HG03103 (cell line): ENCODE data around the gene GMPR2.

Experiments used
- ATAC-seq: cut with Tn5 transposase; IDR thresholded peaks from one replicate; pipeline ENCODE4 v1.9.1; 2021; ENCODE audit warnings: low read depth; ENCODE audit not compliant: unreplicated experiment

GMPR2 gene

DNA sequence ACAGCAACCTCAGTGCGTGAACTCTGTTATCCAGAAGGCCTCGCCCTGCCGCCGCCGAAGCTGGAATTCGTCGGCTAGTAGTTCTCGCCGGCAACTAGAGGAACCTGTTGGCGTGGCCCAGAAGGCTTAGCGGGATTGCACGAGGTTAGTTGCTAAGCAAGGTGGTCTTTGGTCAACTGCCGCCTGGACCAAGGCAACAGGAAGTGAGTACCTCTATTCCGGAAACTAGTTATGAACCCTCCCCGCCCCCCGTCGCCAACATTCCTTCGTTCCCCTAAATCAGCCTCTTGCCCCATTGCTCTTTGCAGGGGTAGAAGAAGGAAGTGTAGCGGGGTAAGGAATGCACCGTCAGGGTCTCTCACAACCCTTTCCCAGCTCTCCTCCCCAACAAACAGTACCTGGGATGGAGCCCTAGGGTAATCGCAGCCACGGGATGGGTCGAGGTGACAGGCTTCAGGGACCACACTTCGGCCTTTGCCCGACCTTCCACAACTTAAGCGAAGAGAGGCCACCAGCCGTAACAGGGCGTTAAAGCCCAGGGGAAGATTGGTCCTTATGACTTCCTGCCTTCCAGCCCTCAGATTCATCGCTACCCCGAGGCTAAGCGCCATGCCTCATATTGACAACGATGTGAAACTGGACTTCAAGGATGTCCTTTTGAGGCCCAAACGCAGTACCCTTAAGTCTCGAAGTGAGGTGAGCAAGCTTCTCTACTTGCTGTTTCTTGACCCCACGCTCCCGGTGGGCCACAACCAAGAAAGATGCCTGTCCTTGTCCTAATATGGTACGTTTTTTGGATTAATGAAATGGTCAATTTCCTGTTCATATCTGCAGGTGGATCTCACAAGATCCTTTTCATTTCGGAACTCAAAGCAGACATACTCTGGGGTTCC, at the start of gene GMPR2:
TSS of gene GMPR2 (plus strand) at position 285 of the 893 bp plus-strand sequence. CDS start at position 610, 325 bp downstream.
- peak; percentile 37 for ATAC-seq

DNA sequence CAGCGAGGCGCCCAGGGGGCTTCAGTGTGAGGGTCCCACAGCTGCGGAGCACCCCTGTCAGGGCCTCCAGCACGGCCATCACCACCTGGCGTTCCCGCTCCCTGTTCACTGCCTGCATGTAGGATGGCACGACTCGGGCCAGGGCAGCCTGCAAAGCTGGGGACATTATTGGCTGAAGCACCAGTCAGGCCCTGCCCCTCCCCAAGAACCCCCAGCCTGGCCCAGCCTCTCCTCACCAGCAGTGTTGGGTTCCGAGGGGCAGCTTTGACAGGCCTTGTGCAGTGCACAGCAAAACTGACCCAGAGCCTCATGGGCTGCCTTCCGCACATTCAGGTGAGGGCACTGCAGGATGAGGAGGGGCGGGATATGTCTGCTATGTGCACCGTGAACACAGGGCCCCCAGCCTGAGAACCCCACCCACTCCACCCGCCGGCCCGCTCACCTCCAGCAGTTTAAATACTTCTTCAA, 49.7 kb upstream of the GMPR2 start:
- no peak for ATAC-seq

DNA sequence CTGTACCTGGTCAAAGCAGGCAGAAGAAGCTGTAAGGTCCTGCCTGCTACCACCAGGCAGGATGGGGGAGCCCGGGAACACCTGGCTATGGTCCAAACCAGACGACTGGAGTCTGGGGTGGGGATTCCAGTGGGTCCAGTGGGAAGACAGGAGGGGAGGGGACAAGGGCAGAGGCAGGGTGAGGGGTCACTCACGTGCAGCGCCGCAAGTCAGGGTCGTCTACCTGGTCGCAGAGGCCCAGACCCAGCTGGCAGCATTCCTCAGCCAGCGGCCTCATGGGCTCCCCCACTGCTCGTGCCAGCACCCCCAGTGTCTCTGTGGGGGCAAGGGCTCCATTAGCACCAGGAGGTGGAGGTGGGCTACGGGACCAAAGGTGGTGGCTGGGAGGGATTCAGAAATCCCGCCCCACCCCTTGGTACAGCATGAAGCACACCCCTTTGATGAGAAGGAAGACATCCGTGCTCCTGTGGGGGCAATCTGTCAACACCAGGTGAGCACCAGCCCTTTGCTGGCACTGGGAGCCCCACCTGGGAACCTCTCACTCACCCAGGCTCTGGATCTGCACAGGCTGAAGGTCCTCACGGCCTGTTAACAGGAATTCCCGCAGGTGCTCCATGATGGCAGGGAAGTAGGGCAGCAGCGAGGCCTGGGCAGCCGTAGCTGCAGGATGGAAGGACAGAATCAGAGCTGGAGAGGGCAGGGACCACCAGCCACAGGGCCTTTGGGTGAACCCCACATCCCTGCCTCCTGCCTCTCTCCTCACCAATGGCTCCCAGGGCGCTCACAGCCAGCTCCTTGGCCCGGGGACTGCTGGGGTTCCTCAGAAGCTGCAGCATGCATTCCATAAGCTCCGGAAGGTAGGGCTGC, 48.4 kb upstream of the GMPR2 start:
- ATAC-seq, result no peak

DNA sequence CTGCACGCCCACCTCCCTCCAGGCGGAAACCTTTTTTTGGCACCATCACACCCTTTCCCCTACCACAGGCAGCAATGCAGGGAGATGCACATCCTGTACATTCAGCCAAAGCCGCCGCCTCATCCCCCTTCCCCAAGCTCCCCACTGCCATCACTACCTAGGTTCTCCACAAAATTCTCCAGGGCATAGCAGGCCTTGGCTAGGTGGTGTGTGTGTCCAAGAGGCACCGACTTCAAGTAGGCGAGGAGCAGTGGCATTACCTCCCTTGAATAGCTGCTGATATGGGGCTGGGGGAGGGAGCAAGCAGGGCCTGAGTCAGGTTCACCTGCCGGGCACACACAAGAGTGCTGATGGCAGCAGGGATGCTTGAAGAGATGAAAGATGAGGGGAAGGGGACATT, 47.7 kb upstream of the GMPR2 start:
- no peak for ATAC-seq

DNA sequence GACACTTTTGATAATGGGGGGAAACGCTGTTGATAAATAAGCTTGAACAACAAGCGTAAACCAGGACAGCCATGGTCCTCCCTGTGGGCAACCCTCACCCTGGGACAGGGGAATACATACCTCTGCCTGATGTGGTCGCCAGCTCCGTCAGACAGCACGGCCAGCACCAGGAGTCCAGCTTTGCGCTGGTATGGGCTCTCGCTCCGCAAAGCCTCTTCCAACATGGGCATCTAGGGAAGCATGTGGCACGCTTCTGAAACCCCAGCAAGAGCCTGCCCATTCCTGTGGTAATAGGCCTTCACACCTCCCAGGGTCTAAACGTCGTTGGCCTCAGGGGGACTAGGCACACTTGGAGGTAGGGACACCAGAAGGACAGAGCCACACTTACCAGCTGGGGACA, 47.0 kb upstream of the GMPR2 start:
- no peak for ATAC-seq

DNA sequence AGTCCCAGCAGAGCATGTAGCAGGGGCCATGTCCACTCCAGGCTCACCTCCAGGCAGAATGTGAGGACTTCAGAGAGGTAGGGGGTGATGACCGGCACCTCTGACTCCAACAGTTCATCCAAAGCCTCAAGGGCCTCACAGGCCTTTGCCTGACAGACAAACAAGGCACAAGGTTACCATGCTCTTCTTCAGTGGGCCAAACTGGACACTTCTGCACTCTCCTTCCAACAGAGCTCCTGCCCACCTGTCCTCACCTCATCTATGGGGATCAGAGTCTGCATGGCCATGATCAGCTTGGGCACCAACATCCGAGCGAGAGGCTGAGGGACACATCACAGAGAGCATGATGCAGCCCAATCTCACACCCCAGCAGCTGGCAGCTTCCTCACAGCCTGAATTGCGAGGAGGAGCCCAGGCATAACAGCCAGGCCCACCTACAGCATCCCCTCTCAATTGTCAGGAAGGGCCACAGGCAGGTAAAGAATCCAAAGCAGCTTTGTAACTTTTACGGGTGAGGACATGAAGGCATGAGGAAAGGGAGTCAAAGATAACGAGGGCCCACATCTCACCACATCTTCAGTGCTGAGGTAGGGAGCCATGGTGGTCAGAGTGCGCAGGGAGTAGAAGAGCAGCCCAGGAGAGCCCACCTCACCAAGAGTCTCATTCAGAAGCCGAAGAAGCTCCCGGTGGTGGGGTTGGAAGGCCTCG, 45.7 kb upstream of the GMPR2 start:
- ATAC-seq, result no peak

DNA sequence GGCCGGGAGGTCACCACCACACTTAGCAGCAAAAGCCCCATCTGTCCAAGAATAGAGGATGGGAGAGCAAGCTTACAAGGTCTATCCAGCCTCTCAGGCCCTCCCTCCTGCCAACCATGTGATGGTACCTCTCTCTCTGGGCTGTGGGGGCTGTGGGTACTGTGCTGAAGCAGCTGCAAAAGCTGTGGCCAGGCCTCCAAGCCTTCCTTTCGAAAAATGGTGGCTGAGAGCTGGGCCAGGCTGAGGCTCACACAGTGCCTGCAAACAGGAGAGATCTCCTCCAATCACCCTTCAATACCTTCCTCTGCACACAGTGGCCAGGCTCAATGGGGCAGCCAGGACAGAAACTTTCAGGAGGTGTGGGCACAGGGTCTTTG, 45.2 kb upstream of the GMPR2 start:
- ATAC-seq, result no peak

DNA sequence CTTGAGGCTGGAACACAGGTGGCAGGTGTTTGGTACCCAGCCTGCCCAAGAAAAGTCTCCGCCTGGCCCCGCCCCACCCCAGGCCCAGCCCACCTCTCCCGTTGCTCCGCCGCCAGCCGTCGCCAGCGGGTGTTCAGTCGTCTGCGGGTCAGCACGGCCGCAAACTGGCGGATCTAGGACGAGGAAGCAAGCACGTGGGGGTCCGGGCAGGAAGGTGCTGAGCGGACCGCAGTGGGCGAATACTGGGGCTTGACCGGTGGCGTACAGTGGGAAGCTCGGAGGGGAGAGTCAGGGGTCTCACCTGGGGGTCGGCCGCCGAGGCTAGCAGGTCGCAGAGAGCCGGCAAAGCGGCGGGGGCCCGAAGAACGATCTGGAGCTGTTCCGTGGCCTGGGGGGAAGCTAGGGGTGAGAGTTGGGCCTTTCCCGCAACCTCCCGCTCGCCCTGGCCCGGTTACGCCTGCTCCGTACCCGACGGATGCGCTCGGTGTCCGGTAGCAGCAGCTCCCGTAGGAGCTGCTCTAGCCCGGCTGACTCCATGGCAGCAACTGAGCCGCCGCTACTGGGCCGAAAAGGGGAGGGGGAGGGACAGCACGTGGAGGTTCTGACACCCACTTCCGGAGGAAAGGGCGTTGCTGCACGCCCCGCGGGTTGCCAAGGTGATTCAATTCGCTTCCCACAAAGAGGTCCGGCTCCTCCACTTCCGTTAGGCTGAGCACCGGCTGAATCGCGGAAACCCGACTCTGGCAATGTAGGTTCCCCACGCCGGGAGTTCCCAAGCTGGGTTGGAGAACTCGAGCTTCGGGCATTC, 44.3 kb upstream of the GMPR2 start, which contains the start of gene IPO4:
TSS of gene IPO4 (minus strand) at position 566 of the 808 bp plus-strand sequence. CDS start at position 537, 29 bp downstream.
- peak; percentile 85 for ATAC-seq

DNA sequence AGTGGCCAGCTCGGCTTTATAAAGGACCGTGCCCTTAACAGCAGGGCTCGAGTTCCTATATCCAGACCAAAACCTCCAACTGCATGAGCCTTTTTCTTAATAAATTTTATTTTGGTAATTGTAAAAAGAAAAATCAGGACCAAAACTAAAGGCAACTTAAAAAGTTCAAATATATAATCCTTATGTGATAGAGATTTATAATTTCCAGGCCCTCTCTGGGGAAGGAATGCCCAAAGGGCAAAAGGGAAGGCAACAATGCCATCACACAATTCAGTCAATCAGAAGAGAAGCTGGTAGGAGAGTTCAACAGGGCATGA, 43.7 kb upstream of the GMPR2 start:
- ATAC-seq, result no peak

DNA sequence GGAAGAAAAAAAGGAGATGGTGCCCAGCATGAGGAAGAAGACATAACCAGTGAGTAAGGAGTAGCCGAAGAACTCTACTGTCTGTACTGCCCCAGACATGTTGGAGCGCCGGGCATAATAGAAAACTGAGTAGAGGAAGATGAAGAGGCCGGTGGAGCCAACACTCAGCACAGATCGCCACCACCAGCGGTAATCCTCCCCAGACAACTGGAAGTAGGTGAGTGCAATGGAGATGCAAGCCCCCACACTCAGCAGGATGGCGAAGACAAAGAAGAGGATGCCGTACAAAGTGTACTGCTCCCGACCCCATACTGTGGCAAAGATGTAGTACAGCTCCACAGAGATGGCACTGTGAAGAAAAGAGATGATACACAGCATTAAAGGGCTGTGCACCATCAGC, 43.3 kb upstream of the GMPR2 start:
- no peak for ATAC-seq

DNA sequence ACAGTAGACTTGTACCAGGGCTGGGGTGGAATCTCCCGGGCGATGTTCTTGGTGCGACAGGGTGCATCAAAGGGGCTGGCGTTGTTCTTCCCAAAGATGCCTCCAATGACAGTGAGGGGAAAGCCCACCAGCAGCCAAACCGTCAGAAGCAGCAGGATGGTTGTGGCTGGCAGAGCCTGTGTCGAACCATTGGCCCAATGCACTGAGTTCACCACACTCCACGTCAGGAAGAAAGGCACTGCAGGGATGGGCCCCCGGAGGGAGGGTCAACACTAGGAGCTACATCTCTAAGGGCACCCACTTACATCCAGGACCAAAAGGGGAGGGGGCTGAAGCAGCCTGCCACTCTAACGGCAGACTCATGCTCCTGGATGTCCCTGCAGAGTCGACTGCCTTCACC, 42.3 kb upstream of the GMPR2 start:
- no peak for ATAC-seq

DNA sequence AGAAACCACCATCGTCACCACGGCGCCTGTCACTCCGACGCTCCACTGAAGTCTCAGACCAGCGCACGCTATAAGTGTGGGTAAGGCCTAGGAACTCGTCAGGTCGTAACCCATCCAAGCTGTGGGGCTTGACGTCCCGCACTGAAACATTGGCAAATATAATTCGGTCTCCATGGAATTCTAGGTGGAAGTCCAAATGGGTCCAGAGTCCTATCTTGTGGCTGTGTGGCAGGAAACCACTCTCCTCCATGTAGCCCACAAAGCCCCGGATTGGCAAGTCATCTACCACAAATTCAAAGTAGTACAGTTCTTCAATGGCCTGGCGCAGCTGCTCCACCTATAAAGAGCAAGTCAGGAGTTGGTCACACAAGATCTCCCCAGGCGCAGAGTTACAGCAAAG, 39.8 kb upstream of the GMPR2 start:
- ATAC-seq, result no peak

DNA sequence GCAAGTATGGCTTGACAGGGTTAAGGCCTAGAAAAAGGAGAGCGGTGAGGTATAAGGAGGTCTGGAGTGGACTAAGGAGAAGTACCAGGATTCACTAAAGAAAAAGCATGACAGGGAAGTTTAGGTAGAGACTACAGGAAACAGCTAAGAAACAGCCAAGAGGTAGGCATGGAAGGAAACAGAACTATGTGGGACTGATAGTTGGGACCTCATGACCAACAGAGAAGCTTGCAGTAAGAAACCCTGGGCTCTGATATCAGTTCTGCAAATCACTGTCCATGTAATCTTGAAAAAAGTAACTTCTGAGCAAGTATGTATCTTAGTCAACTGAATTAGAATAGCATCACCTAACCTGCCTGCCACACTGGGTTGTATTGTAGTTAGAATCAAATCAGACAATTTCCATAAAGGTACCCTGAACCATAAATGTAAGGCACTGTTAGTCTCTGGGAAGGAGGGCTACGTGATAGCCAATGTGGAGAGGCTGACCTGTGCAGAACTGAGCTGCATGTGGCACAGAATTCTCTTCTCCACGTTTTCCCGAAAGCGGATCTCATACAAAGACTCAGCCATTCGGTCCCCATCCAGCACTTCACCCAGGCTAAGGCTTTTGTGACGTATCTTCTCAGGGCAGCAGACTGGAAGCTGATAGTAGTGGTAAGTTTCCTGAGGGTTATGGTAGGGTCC, 38.4 kb upstream of the GMPR2 start:
- ATAC-seq, result no peak

DNA sequence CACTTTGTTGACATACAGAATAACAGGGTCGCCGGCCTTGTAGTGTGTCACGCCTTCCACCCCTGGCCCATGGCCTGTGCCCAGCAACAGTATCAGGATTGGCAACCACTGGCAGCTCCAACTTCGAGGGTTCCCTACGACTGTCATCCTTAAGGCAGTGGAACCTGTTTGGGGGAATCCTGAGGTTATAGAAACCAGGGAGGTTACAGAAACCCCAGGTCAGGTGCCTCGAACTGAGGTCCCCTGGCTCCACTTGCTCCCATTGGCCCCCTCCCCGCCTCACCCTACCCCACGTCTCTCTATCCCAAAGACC, 37.9 kb upstream of the GMPR2 start:
- no peak for ATAC-seq

DNA sequence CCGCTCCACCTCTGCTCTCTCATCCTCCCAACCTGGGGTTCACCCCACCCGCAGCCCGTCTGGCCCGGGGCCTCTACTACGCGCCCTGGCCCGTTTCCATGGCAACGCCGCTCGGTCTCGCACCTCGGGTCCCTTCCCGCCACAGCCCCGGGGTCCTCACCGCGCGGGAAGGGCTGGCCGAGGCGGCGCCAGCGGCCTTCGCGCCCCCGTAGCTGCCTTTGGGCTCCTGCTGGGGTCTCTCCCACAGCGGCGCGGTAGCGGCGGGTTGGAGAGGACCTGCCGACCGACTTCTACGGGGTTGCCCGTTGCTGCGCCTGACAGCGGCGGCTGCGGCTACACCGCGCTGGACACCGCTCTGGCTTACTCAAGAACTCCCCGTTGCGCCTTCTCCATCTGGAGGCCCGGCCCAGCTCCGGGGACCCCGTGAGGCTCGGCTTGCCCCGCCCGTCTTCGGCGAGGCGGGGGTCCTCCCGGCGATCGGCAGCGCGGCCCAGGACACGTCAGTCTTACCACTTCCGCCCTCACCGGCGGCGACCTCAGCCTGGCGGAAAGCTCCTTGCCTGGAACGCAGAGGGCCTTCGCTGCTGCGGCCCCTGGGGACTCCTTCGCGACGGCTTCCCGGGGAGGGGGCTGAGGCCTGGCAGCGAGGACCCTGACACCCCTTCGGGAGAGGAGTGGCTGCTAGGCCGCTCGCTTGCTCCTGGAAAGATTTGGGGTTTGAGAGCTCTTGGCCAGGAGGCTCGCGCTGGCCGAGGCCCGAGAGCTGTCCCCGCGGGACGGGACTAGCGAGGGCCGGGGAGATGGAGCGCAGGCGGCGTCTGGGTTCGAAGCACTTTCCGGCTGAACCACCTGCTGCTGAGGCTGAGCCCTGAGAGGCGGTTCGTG, 37.3 kb upstream of the GMPR2 start, which contains the start of gene TM9SF1:
TSS of gene TM9SF1 (minus strand) at position 256 of the 885 bp plus-strand sequence. CDS start 422 bp downstream, outside the sequence.
- peak; percentile 77 for ATAC-seq

DNA sequence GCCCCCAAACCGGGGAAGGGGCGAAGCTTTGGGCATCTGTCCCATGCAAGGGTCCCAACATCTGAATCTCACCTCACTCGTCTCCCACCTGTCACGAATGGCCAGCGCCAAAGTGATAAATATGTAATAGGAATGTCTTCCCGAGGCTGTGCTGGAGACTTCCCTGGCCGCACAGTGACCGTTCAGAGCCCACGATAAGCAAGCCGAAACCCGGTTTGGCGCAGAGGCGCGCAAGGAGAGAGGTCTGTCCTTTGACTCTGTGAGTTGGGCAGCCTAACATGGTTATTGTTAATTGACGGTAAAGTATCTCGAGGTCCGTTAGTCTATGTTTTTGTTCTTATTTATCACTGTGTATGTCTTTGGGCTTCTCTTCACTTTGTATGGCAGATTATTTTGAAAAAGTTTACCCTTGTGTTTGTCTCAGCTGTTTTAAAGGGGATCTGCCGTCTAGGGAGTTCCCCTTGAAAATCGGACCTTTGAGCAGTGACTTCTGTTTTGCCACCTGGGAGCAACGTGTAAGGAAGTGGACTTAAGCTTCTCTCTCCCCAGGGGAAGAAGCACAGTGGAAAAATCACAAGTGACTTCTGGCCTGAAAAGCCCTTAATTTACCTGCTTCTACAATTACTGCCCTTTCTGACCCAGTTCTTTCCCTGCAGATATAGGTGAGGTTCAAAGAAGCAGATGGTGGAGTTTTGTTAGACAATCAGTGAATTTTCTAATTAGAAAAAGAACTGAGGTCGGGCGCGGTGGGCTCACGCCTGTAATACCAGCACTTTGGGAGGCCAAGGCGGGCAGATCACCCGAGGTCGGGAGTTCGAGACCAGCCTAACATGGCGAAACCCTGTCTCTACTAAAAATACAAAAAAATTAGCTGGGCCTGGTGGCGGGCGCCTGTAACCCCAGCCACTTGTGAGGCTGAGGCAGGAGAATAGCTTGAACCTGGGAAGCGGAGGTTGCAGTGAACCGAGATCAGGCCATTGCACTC, 36.4 kb upstream of the GMPR2 start:
- no peak for ATAC-seq

DNA sequence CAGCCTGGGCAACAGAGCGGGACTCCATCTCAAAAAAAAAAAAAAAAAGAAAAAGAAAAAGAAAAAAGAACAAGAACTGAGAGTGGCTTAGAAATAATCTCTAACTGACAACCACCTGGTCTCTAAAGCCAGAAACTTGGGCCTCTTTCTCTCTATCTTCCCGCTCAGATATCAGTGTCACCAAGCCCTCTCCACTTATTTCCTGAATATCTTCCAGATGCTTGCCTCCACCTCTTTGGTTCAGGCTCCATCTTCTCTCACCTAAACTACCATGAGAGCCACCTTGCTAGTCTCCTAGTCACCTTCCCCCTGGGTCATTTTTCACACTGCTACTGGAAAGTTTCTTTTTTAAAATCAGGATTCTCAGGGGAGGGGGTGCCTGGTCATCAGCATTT, 35.7 kb upstream of the GMPR2 start:
- ATAC-seq, result no peak
